Suprapubic skin (tissue), 4 donors: ENCODE results near the gene CLIP2. TPM values are rescaled to one million over a fixed set of nuclear protein-coding genes. Genes with fewer than 3 reads are reported as not detected.
"Not testable (repeated sequence)": the region's sequence is repeated elsewhere in the genome, so short reads cannot be mapped to it uniquely, and the experiment has no call there.

Experiments used
- DNase-seq, 2 donors: peaks; one replicate each; pipeline ENCODE4 v3.0.0-alpha.2; 2019; ENCODE audit warnings: low spot score in 2 of 2
- H3K27ac ChIP-seq: fragments of 200-600 bp; sonication (generic); one replicate; pipeline ENCODE4 v1.5.1; 2019
- H3K27me3 ChIP-seq: fragments of 200-600 bp; sonication (generic); one replicate; pipeline ENCODE4 v1.5.1; 2019
- H3K36me3 ChIP-seq: fragments of 200-600 bp; sonication (generic); one replicate; pipeline ENCODE4 v1.5.1; 2019
- H3K4me1 ChIP-seq: fragments of 200-600 bp; sonication (generic); one replicate; pipeline ENCODE4 v1.5.1; 2019
- H3K4me3 ChIP-seq: fragments of 200-600 bp; sonication (generic); one replicate; pipeline ENCODE4 v1.5.1; 2019; ENCODE audit warnings: mild to moderate bottlenecking
- H3K9me3 ChIP-seq: fragments of 200-600 bp; sonication (generic); one replicate; pipeline ENCODE4 v1.5.1; 2019
- EP300 ChIP-seq: sonication (generic); formaldehyde crosslinking; IDR thresholded peaks from one replicate; pipeline ENCODE4 v1.6.1; 2017; ENCODE audit warnings: antibody characterized with exemption
- POLR2A ChIP-seq, 2 donors: fragments of 450-650 bp; IDR thresholded peaks; one replicate each; pipeline ENCODE4 v1.6.1; 2017; ENCODE audit warnings: antibody characterized with exemption in 2 of 2, mild to moderate bottlenecking in 2 of 2, moderate library complexity in 2 of 2
- POLR2AphosphoS5 ChIP-seq, 3 donors: sonication (generic); formaldehyde crosslinking; IDR thresholded peaks; one replicate each; pipeline ENCODE4 v1.6.1; 2017; ENCODE audit warnings: antibody characterized with exemption in 3 of 3
- WGBS: methylation state at CpG from one replicate; pipeline ENCODE4 v1.1.5; 2018; 5-methylcytosine and 5-hydroxymethylcytosine counted together
- total RNA-seq, 4 donors: library from RNA; depleted of rRNA; stranded (reverse); fragments of >200 nt; gene quantifications; one replicate each; pipeline ENCODE4 v1.1.0, GENCODE V29; 2016
- TF ChIP-seq, protein P1 (sequence below), 2 donors: fragments of 200-600 bp in 1 of 2; fragments of 450-650 bp in 1 of 2; sonication (generic) in 1 of 2; IDR thresholded peaks; one replicate each; pipeline ENCODE4 v1.5.1; 2016 to 2019; ENCODE audit warnings: antibody characterized with exemption in 2 of 2, mild to moderate bottlenecking in 1 of 2, moderate library complexity in 1 of 2

The CLIP2 gene
- total RNA-seq, 4 donors from 2014 or later, result 26.9 to 73.6 (median 32.5) TPM

DNA sequence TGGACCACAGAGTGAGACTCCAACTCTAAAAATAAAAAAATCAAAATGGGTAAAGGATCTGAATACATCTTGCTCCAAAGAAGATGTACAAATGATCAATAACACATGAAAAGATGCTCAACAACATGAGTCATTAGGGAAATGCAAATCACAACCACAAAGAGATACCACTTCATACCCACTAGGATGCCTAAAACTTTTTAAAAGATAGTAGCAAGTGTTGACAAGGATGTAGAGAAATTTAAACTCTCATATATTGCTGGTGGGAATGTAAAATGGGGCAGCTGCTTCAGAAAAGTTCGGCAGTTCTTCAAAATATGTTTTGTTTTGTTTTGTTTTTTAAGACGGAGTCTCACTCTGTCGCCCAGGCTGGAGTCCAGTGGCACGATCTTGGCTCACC lies 118.8 kb downstream of the CLIP2 start:
- Histone ChIP-seq H3K4me3 (no peak overlapping the region), H3K9me3 (no peaks in the 10 kb centered on the region), H3K36me3 (peaks cover 19% of the 10 kb centered on the region), H3K27me3 (no peaks in the 10 kb centered on the region), H3K4me1 (no peaks in the 10 kb centered on the region), H3K27ac (no peak overlapping the region)
- no peak for TF ChIP-seq POLR2AphosphoS5 (IDR thresholded peaks at IDR 0.05)
- 80% methylated on average over 4 of the region's 4 CpGs for WGBS
- DNase-seq, result no peak

- DNase-seq, result no peak
- Histone ChIP-seq H3K27me3 (no peaks in the 10 kb centered on the region), H3K4me3 (no peak overlapping the region), H3K4me1 (no peaks in the 10 kb centered on the region), H3K36me3 (peaks cover 5% of the 10 kb centered on the region), H3K27ac (no peak overlapping the region), H3K9me3 (no peaks in the 10 kb centered on the region)
- 59% methylated on average over 7 of the region's 7 CpGs for WGBS
- TF ChIP-seq POLR2A (IDR thresholded peaks at IDR 0.05), result no peak
- no peak for TF ChIP-seq EP300
- TF ChIP-seq, protein P1, sequence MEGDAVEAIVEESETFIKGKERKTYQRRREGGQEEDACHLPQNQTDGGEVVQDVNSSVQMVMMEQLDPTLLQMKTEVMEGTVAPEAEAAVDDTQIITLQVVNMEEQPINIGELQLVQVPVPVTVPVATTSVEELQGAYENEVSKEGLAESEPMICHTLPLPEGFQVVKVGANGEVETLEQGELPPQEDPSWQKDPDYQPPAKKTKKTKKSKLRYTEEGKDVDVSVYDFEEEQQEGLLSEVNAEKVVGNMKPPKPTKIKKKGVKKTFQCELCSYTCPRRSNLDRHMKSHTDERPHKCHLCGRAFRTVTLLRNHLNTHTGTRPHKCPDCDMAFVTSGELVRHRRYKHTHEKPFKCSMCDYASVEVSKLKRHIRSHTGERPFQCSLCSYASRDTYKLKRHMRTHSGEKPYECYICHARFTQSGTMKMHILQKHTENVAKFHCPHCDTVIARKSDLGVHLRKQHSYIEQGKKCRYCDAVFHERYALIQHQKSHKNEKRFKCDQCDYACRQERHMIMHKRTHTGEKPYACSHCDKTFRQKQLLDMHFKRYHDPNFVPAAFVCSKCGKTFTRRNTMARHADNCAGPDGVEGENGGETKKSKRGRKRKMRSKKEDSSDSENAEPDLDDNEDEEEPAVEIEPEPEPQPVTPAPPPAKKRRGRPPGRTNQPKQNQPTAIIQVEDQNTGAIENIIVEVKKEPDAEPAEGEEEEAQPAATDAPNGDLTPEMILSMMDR (IDR thresholded peaks at IDR 0.05), result no peak
- no peak for TF ChIP-seq POLR2AphosphoS5 (IDR thresholded peaks at IDR 0.05)
These were observed 120.4 kb downstream of the CLIP2 start for GRCh38 chr7:74409571-74409970.

GRCh38 chr7:74410772-74411171 lies 121.6 kb downstream of the CLIP2 start:
- no peaks in the 10 kb centered on the region for H3K27me3 ChIP-seq

DNA sequence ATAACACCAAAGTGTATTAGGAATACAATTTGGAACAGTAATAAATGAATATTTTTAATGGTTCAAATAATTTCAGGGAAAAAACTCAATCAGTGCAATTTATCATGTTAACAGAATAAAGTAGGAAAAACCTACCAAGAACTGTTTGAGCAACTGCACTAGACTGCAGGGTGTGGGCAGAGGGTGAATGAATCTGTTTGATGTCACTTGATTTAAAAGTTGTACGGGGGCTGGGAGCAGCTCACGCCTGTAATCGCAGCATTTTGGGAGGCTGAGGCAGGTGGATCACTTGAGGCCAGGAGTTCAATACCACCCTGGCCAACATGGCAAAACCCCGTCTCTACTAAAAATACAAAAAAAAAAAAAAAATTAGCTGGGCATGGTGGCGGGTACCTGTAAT lies 122.4 kb downstream of the CLIP2 start:
- H3K27me3 ChIP-seq, H3K36me3 ChIP-seq, DNase-seq, H3K9me3 ChIP-seq, H3K27ac ChIP-seq, H3K4me3 ChIP-seq, H3K4me1 ChIP-seq: not testable (repeated sequence)
- WGBS, result 64% methylated on average over 5 of the region's 5 CpGs

More at GRCh38 chr7:74410772-74411171, 121.6 kb downstream of the CLIP2 start:
- H3K9me3 ChIP-seq, result no peaks in the 10 kb centered on the region
- 68% methylated on average over 2 of the region's 2 CpGs for WGBS
- no peaks in the 10 kb centered on the region for H3K36me3 ChIP-seq
- H3K4me1 ChIP-seq, result no peaks in the 10 kb centered on the region
- H3K27ac ChIP-seq, result no peak overlapping the region
- H3K4me3 ChIP-seq, result no peak overlapping the region
- no peak for DNase-seq
- TF ChIP-seq POLR2AphosphoS5 (IDR thresholded peaks at IDR 0.05), result no peak

GRCh38 chr7:74412056-74412455 lies 122.8 kb downstream of the CLIP2 start:
- WGBS, result 35% methylated on average over 4 of the region's 4 CpGs
- Histone ChIP-seq H3K4me1 (no peaks in the 10 kb centered on the region), H3K27ac (no peak overlapping the region), H3K27me3 (no peaks in the 10 kb centered on the region), H3K4me3 (no peak overlapping the region), H3K9me3 (no peaks in the 10 kb centered on the region), H3K36me3 (no peaks in the 10 kb centered on the region)
- no peak for DNase-seq
- TF ChIP-seq EP300, result no peak
- TF ChIP-seq POLR2AphosphoS5 (IDR thresholded peaks at IDR 0.05), result no peak

- no peak for DNase-seq
- no peak overlapping the region for H3K4me3 ChIP-seq
- 80% methylated on average over 3 of the region's 3 CpGs for WGBS
These were observed 123.4 kb downstream of the CLIP2 start for GRCh38 chr7:74412603-74413002.

GRCh38 chr7:74414595-74415333 lies 125.6 kb downstream of the CLIP2 start:
- not testable (repeated sequence) for H3K4me1 ChIP-seq, H3K27me3 ChIP-seq, DNase-seq, H3K36me3 ChIP-seq, H3K27ac ChIP-seq, H3K4me3 ChIP-seq, H3K9me3 ChIP-seq
- WGBS, result 69% methylated on average over 6 of the region's 7 CpGs

More at GRCh38 chr7:74412603-74413002, 123.4 kb downstream of the CLIP2 start:
- TF ChIP-seq POLR2AphosphoS5 (IDR thresholded peaks at IDR 0.05), result no peak
- TF ChIP-seq EP300, result no peak
- TF ChIP-seq, protein P1 (IDR thresholded peaks at IDR 0.05), result no peak
- TF ChIP-seq POLR2A (IDR thresholded peaks at IDR 0.05), result no peak
- Histone ChIP-seq H3K36me3 (no peaks in the 10 kb centered on the region), H3K27me3 (no peaks in the 10 kb centered on the region), H3K4me1 (peaks cover 2% of the 10 kb centered on the region), H3K9me3 (no peaks in the 10 kb centered on the region), H3K27ac (no peak overlapping the region)
